Measurements from ENCODE around the gene SIN3A.

DNA sequence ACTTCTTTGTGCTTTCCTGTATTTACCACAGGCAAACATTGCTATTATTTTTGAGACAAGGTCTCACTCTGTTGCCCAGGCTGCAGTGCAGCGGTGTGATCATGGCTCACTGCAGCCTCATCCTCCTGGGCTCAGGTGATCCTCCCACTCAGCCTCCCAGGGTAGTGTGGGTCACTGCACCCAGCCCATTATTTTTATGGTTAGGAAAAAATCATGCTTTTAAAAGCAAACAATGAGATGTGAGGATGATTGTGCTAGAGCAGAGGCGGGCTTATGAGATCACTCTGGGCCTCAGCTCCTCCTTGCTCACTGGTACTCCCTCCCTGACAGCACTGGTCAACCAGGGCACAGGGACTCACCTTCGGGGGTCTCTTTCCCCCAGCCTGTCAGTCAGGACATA, 85.3 kb downstream of the SIN3A start:
- TF ChIP-seq, protein P1, sequence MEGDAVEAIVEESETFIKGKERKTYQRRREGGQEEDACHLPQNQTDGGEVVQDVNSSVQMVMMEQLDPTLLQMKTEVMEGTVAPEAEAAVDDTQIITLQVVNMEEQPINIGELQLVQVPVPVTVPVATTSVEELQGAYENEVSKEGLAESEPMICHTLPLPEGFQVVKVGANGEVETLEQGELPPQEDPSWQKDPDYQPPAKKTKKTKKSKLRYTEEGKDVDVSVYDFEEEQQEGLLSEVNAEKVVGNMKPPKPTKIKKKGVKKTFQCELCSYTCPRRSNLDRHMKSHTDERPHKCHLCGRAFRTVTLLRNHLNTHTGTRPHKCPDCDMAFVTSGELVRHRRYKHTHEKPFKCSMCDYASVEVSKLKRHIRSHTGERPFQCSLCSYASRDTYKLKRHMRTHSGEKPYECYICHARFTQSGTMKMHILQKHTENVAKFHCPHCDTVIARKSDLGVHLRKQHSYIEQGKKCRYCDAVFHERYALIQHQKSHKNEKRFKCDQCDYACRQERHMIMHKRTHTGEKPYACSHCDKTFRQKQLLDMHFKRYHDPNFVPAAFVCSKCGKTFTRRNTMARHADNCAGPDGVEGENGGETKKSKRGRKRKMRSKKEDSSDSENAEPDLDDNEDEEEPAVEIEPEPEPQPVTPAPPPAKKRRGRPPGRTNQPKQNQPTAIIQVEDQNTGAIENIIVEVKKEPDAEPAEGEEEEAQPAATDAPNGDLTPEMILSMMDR (conservative IDR thresholded peaks at IDR 0.05; ENCODE audit: low read depth, low read length) = no peak
- TF ChIP-seq EZH2 (IDR thresholded peaks at IDR 0.05; ENCODE audit: borderline replicate concordance, low read depth, low read length, poor library complexity, severe bottlenecking) = no peak
